ENCODE measurements around the gene ZNF217.
"Not testable (repeated sequence)": the region's sequence is repeated elsewhere in the genome, so short reads cannot be mapped to it uniquely, and the experiment has no call there.

- TF ChIP-seq POLR2AphosphoS5 (IDR thresholded peaks at IDR 0.05; ENCODE audit: borderline replicate concordance, low read depth, low read length); FOXP2 (optimal IDR thresholded peaks at IDR 0.05; ENCODE audit: control extremely low read depth, extremely low read length, insufficient read depth): not testable (repeated sequence)
These were observed 41.7 kb downstream of the ZNF217 start for GRCh38 chr20:53551719-53552571.

Measured in SK-N-MC (cell line).